HG03135 (cell line): ENCODE data around the gene CDV3.
"Not testable (repeated sequence)": the region's sequence is repeated elsewhere in the genome, so short reads cannot be mapped to it uniquely, and the experiment has no call there.

Experiments
- ATAC-seq: cut with Tn5 transposase; IDR thresholded peaks from one replicate; pipeline ENCODE4 v1.9.1; 2021; ENCODE audit warnings: mild to moderate bottlenecking, moderate library complexity; ENCODE audit not compliant: unreplicated experiment

CDV3 gene, protein sequence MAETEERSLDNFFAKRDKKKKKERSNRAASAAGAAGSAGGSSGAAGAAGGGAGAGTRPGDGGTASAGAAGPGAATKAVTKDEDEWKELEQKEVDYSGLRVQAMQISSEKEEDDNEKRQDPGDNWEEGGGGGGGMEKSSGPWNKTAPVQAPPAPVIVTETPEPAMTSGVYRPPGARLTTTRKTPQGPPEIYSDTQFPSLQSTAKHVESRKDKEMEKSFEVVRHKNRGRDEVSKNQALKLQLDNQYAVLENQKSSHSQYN

GRCh38 chr3:133573629-133574194 lies at the start of gene CDV3:
TSS of gene CDV3 (plus strand) at chr3:133573686. CDS start at chr3:133574045, 359 bp downstream.
- peak; percentile 33 for ATAC-seq

- ATAC-seq, result not testable (repeated sequence)
These were observed 49.7 kb upstream of the CDV3 start for GRCh38 chr3:133523758-133524157.

- ATAC-seq, result no peak
These were observed 48.1 kb upstream of the CDV3 start for GRCh38 chr3:133525435-133525834.

- ATAC-seq, result no peak
These were observed 46.3 kb upstream of the CDV3 start for GRCh38 chr3:133527081-133527715.

DNA sequence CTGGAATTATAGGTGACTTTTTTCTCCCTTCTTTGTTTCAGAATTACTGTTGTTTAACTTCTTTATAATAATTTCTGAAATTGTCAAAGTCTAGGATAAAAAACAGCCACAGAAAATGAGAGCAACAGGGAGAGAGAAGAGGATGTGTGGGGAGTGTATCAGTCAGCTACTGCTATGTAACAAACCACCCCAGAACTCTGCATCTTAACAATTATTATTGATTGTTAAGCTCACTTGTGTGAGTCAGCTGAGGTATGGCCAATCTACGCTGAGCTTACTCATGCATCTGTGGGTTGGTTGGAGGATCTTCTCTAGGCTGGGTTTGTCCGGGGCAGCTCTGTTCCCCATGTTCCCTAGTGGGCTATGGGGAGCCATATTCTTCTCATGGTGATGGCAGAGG lies 43.7 kb upstream of the CDV3 start:
- no peak for ATAC-seq

GRCh38 chr3:133531981-133532380 lies 41.5 kb upstream of the CDV3 start:
- no peak for ATAC-seq

- ATAC-seq, result no peak
These were observed 40.5 kb upstream of the CDV3 start for GRCh38 chr3:133532951-133533350.

DNA sequence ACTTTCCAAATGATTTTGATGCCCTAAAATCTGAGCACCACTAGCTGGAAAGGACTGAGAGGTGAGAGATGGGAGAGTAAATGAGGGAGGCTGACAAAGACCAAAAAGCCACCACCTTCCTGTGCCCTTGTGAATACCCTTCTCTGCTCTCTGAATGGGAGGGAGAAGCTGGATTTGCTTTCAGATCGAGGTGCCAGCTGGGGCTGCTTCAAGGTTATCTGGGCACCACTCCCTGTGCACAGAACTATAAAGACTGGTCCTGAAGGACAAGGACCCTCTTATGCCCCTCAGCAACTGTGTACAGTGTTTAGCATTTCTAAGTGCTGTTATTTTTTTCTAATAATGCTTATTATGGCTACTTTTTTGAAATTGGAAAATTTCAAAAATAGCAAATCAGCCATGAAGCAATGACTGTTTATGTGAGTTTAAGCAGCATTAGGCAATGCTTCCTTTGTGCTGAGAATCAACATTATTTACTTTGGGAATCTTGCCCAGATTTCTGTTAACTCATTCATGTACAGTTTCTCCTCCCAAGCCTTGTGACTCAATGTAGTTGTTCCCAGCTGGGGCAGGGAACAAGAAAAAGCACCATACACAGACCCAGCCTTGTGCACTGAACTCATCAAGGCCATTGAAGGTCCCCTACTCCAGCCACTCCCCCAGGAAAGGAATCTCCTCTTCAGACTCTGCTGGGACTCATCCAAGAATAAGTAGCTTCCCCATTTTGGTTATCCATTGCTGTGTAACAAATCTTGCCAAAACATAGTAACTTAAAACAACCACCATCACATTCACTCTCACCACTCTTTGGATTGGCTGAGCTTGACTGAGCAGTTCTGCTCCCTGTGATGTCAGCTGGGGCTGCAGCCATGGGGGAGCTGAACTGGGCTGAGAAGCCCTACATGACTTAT lies 37.3 kb upstream of the CDV3 start:
- no peak for ATAC-seq

DNA sequence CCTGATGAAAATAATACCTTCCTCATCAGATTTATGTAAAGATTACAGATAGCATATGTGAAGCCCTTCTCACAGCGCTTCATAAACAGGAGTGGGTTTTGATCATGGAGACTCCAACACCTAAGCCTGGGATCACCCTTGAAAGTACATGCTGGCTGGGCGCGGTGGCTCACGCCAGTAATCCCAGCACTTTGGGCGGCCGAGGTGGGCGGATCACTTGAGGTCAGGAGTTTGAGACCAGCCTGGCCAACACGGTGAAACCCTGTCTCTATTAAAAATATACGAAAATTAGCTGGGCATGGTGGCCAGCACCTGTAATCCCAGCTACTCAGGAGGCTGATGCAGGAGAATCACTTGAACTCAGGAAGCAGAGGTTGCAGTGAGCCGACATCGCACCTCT lies 36.4 kb upstream of the CDV3 start:
- not testable (repeated sequence) for ATAC-seq

- no peak for ATAC-seq
These were observed 35.3 kb upstream of the CDV3 start for GRCh38 chr3:133538154-133538553.

DNA sequence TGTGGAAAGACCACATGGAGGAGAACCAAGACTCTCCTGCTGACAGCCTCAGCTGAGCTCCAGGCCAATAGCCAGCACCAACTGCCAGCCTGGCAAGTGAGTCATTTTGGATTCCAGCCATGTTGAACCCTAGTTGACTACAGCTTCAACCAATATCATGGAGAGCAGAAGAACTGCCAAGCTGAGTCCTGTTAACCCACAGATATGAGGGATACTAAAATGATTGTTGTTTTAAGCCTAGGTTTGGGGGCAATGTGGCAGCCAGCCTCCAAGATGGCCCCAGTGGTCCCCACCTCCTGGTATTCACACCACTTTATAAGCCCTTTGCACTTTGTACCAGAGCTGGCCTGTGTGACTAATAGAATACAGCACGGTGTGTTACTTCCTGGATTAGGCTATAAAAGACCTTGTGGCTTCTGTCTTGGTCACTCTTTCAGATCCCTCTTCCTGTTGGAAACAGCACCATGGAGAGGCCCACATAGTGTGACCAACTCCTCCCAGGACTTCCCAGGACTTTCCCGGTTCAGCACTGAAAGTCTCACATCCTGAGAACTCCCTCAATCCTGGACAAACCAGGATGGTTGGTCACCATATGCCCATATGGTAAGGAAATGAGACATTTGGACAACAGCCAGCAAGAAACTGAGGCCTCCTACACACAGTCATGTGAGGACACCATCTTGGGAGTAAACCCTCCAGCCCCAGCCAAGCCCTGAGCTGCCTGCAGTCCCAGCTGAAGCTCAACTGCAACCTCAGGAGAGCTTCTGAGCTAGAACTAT lies 32.4 kb upstream of the CDV3 start:
- ATAC-seq, result peak; percentile 72

DNA sequence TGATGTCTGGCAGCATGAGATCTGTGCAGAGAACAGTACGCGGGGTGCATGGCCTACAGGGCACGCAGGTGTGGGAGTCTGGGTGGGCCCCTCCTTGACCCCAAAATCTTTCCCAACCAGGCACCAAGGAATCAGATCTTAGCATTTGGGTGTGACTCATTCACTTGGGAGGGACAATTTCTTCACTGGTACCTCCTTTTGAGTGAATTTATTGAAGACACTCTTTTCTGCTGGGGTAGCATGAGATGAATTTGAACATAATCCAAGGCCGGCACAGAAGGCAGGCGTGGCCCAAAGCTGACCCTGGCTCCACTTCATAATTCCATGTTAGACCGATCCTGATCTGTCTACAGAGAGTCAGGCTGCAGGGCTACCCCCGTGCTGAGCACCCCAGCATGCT lies 30.6 kb upstream of the CDV3 start:
- no peak for ATAC-seq

DNA sequence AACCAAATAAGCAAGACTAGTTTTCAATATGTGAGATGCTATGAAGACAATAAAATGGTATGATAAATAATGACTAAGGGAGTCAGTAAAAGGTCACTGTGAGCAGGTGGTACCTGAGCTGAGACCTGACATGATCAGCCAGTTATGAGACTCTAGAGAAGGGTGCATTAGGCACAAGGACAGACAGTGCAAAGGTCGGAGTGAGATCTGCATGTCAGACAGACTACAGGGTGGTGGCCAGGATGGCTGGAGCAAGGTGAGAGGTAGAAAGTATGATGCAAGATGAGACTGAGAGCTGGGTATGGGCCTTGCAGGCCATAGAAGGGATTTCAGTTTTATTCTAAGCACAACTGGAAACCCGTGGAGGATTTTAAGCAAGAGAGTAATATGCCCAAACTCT lies 28.5 kb upstream of the CDV3 start:
- not testable (repeated sequence) for ATAC-seq

DNA sequence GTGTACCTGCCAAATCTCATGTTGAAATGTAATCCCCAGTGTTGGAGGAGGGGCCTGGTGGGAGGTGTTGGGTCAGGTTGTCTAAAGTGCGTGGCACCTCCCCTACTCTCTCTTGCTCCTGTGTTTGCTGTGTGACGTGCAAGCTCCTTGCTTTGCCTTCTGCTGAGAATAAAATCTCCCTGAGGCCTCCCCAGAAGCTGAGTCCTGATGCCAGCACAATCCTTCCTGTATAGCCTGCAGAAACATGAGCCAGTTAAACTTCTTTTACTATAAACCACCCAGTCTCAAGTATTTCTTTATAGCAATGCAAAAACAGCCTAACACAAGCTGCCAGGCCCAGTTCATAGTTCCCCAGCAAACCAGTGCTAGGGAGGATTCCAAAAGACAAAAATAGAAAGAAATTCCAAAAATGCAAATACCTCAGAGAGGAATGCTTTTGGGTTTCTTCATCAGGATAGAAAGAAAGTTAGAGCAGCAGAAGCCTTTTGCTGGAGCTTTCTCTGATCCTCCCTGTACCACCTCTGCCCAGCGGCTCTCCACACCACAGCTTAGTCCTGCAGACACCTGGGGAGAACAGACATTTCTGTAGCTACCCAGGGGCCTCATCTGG lies 25.9 kb upstream of the CDV3 start:
- ATAC-seq, result no peak

GRCh38 chr3:133548090-133548489 lies 25.4 kb upstream of the CDV3 start:
- no peak for ATAC-seq

- no peak for ATAC-seq
These were observed 23.9 kb upstream of the CDV3 start for GRCh38 chr3:133549565-133549964.

DNA sequence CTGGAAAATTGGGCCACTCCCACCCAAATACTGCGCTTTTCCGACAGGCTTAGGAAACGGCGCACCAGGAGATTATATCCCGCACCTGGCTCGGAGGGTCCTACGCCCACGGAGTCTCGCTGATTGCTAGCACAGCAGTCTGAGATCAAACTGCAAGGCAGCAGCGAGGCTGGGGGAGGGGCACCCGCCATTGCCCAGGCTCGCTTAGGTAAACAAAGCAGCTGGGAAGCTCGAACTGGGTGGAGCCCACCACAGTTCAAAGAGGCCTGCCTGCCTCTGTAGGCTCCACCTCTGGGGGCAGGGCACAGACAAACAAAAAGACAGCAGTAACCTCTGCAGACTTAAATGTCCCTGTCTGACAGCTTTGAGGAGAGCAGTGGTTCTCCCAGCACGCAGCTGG lies 21.9 kb upstream of the CDV3 start:
- ATAC-seq, result not testable (repeated sequence)

DNA sequence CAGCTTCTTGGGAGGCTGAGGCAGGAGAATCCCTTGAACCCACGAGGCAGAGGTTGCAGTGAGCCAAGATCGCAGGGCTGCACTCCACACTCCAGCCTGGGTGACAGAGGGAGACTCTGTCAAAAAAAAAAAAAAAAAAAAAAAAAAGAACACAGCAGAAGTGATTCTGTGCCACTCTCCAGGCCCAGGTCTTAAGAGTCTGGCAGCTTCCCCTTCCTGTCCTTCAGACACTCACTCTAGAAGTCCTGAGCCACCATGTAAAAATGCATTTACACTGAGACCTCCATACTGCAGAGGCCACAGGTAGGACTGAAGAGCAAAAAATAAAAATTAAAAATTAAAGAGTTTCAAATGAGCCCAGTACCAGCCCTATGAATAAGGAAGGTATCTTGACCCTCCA lies 11.8 kb upstream of the CDV3 start:
- no peak for ATAC-seq

- no peak for ATAC-seq
These were observed 11.1 kb upstream of the CDV3 start for GRCh38 chr3:133562376-133562775.

DNA sequence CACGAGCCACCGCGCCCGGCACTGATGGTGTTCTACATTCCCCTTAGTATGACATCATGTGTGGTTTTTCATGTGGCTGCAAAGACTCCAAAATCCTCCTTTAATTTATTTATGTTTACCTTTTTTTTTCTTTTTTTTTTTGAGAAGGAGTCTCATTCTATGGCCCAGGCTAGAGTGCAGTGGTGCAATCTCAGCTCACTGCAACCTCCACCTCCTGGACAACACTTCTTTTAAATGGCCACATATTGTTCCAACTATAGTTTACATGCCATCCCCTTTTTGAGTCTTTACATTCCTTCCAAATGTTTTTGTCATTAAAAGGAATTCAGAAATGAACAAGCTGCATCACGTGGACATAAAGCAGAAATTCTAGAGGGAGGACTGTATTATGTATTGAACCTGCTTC lies 10.3 kb upstream of the CDV3 start:
- ATAC-seq, result no peak
